A375 (cell line): ENCODE results near the gene CFAP119. TPM values are rescaled to one million over a fixed set of nuclear protein-coding genes. Genes with fewer than 3 reads are reported as not detected.

Experiments
- small RNA-seq: library from RNA; depleted of rRNA; stranded (forward); fragments of <200 nt; gene quantifications from one replicate; pipeline ENCODE3, GENCODE V24; 2014
- total RNA-seq: library from RNA; depleted of rRNA; stranded (reverse); fragments of >200 nt; shearing (Covaris generic); gene quantifications from 2 replicates; pipeline ENCODE4 v1.2.3, GENCODE V29; 2014; rRNA removed

Gene CFAP119
- total RNA-seq: 21.3 and 29.5 TPM in 2 replicates

DNA sequence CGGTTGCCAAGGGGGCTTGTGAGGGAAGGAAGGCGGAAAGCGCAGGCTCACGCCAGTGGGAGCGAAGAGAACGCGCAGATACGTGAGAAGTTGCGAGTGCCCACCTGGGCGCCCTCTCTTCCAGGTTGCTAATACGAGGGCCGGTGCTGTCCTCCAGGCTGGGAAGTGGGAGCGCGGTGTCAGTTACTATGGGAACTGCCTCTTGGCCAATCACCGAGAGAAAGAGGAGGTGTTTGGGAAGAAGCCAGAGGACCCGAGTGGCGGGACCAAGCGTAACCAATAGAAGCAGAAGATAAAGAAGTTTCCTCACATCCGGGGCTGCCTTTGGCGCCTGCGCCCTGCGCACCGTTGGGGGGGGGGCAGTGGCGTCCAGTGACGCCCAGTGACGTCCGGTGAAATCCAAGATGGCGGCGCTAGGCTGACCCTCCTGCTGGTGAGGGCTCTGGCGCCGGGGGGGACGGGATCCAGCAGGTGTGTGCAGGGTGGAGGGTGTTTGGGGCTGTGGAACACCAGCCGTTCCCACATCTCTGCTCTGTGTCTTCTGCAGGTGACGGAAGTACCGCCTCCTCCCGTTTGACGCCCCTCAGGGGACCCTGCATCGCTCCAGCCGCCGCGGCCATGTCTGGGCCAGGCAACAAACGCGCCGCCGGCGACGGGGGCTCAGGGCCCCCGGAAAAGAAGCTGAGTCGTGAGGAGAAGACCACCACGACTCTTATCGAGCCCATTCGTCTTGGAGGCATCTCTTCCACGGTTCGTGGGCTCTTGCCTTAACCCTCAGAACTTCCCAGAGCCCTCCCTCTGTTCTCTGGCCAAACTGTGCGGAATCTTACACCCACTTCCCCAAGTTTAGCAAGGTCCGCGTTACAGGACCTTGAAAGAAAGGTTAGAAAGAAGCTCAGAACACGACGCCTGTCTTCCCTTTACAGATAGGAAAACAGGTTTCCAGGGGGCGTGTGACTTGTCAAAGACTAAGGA lies at the start of gene CFAP119, which contains the start of gene RNF40:
Gene CFAP119, minus strand, starts transcription at position 135 of the 975 bp plus-strand sequence. CDS start 314 bp downstream, outside the sequence.
Gene RNF40, plus strand, starts transcription at position 395 of the 975 bp plus-strand sequence. Its CDS starts 224 bp downstream, at position 619.

GRCh38 chr16:30786936-30787612 lies 25.2 kb upstream of the CFAP119 start, which contains the start of gene ZNF629:
ZNF629 (minus strand) TSS chr16:30787205; CDS start chr16:30784482, 2,723 bp downstream.

DNA sequence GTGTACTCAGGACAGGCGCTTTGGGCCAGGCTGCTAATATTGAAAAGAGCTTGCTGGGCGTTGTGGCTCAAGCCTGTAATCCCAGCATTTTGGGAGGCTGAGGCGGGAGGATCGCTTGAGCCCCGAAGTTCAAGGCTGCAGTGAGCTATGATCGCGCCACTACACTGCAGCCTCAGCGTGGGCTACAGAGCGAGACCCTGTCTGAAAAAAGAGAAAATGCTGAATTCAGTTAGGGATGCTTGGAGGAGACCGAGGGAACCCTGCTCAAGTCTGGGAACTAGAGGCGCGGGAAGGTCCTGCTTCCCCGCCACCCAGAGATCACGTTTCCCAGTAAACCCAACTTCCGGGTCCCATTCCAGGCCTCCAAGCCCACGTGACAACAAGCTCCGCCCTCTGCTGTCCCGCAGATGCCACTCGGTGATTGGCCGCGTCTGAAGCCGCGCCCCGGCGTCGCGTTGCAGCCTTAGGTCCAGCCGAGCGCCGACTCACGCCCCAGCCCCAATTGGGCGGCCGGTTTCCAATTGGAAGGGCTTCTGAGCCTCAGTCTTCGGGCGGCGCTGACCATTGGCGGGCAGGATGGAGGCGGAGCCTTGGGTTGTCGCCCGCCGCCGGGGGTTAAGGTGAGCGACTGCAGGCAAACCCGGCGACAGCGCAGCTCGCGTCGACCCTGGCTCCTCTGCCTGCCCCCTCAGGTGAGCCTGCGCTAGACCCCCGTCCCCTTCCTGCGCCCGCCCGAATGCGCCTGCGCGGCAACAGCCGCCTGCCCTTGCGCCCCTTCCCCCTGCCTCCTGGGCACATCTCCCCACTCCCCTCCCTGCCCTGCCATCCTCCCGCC lies 13.8 kb downstream of the CFAP119 start, which contains the start of gene PHKG2:
Gene PHKG2, plus strand, starts transcription at position 627 of the 835 bp plus-strand sequence. CDS start 396 bp downstream, outside the sequence.

Small RNAs within 50 kb of the gene (small RNA-seq; reads per million reads assigned to genes)
- gene SNORA30: 6.1 reads per million, percentile 85 among the genes with 10 or more reads in this experiment

Other genes with a start within 250 kb of the CFAP119 start
- gene ZNF768, start 235.5 kb downstream of the CFAP119 start, total RNA-seq: 42.1 and 44.2 TPM in 2 replicates
- gene ZNF747, start 227.2 kb downstream of the CFAP119 start, total RNA-seq: 0.23 and 0.82 TPM in 2 replicates
- gene ZNF764, start 203.7 kb downstream of the CFAP119 start, total RNA-seq: 10.9 and 14.7 TPM in 2 replicates
- 12.4 and 17.1 TPM in 2 replicates for gene ZNF688, start 190.3 kb downstream of the CFAP119 start, total RNA-seq
- not detected in 2 replicates for gene ZNF785, start 176.4 kb downstream of the CFAP119 start, total RNA-seq
- 8.7 and 11.5 TPM in 2 replicates for gene ZNF689, start 151.7 kb downstream of the CFAP119 start, total RNA-seq
- gene PRR14, start 111.1 kb downstream of the CFAP119 start, total RNA-seq: 9.6 and 17.8 TPM in 2 replicates
- 24.3 and 26.5 TPM in 2 replicates for gene FBRS, start 103.6 kb downstream of the CFAP119 start, total RNA-seq
- 33.7 and 36.1 TPM in 2 replicates for gene SRCAP, start 62.9 kb downstream of the CFAP119 start, total RNA-seq
- gene PHKG2, start 13.6 kb downstream of the CFAP119 start, total RNA-seq: 25.8 and 27.6 TPM in 2 replicates
- 110 and 121 TPM in 2 replicates for gene RNF40, start 260 bp upstream of the CFAP119 start, total RNA-seq
- gene ZNF629, start 25.1 kb upstream of the CFAP119 start, total RNA-seq: 9.7 and 10.2 TPM in 2 replicates
- 57.4 and 71.4 TPM in 2 replicates for gene BCL7C, start 132.0 kb upstream of the CFAP119 start, total RNA-seq
- gene CTF1, start 134.6 kb upstream of the CFAP119 start, total RNA-seq: not detected in 2 replicates
- gene FBXL19, start 161.5 kb upstream of the CFAP119 start, total RNA-seq: 32.0 and 35.8 TPM in 2 replicates
- gene ORAI3, start 187.0 kb upstream of the CFAP119 start, total RNA-seq: 19.8 and 21.6 TPM in 2 replicates
- gene SETD1A, start 195.7 kb upstream of the CFAP119 start, total RNA-seq: 9.8 and 12.9 TPM in 2 replicates
- gene HSD3B7, start 223.1 kb upstream of the CFAP119 start, total RNA-seq: 2.2 and 2.4 TPM in 2 replicates
- 0.98 TPM in 1 of 2 replicates, not detected in the other for gene STX1B, start 248.6 kb upstream of the CFAP119 start, total RNA-seq